GM12878 (cell line): ENCODE data around the gene DPP4. TPM values are rescaled to one million over a fixed set of nuclear protein-coding genes. Genes with fewer than 3 reads are reported as not detected.

ENCODE experiments used
- ATAC-seq: fragments of 200-7000 bp; cut with Tn5 transposase; 3 replicates; pipeline ENCODE4 v1.9.1; 2020; ENCODE audit warnings: mild to moderate bottlenecking, moderate library complexity
- BruUV-seq: library from RNA; stranded (reverse); fragments of 400-500 nt; replicated peaks from 2 replicates; lab custom pipeline; 2021; lab: Mats Ljungman, UMichigan
- CTCF ChIA-PET: fragments of 300-600 bp; sonication (Branson Sonifier 250); formaldehyde crosslinking; extraction: SDS; loops from one replicate; lab custom pipeline; 2021; ENCODE audit warnings: inconsistent platforms; lab: Yijun Ruan, JAX
- POLR2A ChIA-PET: fragments of 350-600 bp; formaldehyde crosslinking; extraction: SDS; loops from one replicate; lab custom pipeline; 2021; ENCODE audit warnings: inconsistent platforms; lab: Charles Lee
- RAD21 ChIA-PET: fragments of 300-600 bp; sonication (Branson Sonifier 250); formaldehyde crosslinking; loops from one replicate; lab custom pipeline; 2023; ENCODE audit warnings: antibody characterized with exemption; ENCODE audit not compliant: unreplicated experiment; lab: Charles Lee
- SMC1A ChIA-PET: fragments of 300-600 bp; sonication (Branson Sonifier 250); formaldehyde crosslinking; loops from one replicate; lab custom pipeline; 2023; ENCODE audit not compliant: unreplicated experiment, uncharacterized antibody; lab: Charles Lee
- DNase-seq: peaks from one replicate; pipeline ENCODE4 v3.0.0-alpha.2; 2011; ENCODE audit warnings: low read depth, low spot score
- FAIRE-seq: peaks from 3 replicates; lab custom pipeline; 2011; peaks lifted over from hg19 to GRCh38; lab: Jason Lieb, UNC
- H2AFZ ChIP-seq: 2 replicates; pipeline ENCODE4 v1.6.0; 2011; ENCODE audit warnings: low read depth, low read length, control low read depth; ENCODE audit not compliant: control insufficient read depth
- H3K27ac ChIP-seq: 2 replicates; pipeline ENCODE4 v1.5.1; 2011; ENCODE audit warnings: control low read depth; ENCODE audit not compliant: control insufficient read depth, insufficient read depth
- H3K27me3 ChIP-seq, 2 experiments: replicated peaks in 1 of 2; 2 replicates each; pipeline versions ENCODE4 v1.6.0 to v1.6.1; 2011; ENCODE audit warnings: low read length in 1 of 2; ENCODE audit not compliant: control insufficient read depth in 2 of 2, insufficient read depth in 2 of 2
- H3K36me3 ChIP-seq, 2 experiments: 2 replicates each; pipeline ENCODE4 v1.5.1; 2011; ENCODE audit warnings: low read length in 1 of 2; ENCODE audit not compliant: control insufficient read depth in 2 of 2, insufficient read depth in 2 of 2
- H3K4me1 ChIP-seq: 2 replicates; pipeline ENCODE4 v1.6.1; 2011; ENCODE audit warnings: mild to moderate bottlenecking, low read length, moderate library complexity, mixed read lengths; ENCODE audit not compliant: control insufficient read depth, insufficient read depth
- H3K4me2 ChIP-seq: 2 replicates; pipeline ENCODE4 v1.6.0; 2011; ENCODE audit warnings: control low read depth; ENCODE audit not compliant: control insufficient read depth, insufficient read depth
- H3K4me3 ChIP-seq: fragments of 200-600 bp; sonication (generic); 2 replicates; pipeline ENCODE4 v1.5.1; 2016
- H3K79me2 ChIP-seq: 2 replicates; pipeline ENCODE4 v1.6.0; 2011; ENCODE audit warnings: low read length; ENCODE audit not compliant: control insufficient read depth, insufficient read depth
- H3K9ac ChIP-seq: 2 replicates; pipeline ENCODE4 v1.8.0; 2011; ENCODE audit warnings: low read length, control low read depth, mixed read lengths; ENCODE audit not compliant: control insufficient read depth, insufficient read depth
- H3K9me3 ChIP-seq: replicated peaks from 3 replicates; pipeline ENCODE4 v1.5.1; 2011; ENCODE audit warnings: mild to moderate bottlenecking, low read length; ENCODE audit not compliant: control insufficient read depth, insufficient read depth
- H4K20me1 ChIP-seq: 2 replicates; pipeline ENCODE4 v1.6.0; 2011; ENCODE audit not compliant: control insufficient read depth, insufficient read depth
- EP300 ChIP-seq, 2 experiments: fragments of 150-350 bp in 1 of 2; IDR thresholded peaks; 2 replicates each; pipeline ENCODE4 v1.6.1; 2011 to 2012; ENCODE audit warnings: low read depth in 2 of 2, low read length in 2 of 2, borderline replicate concordance in 1 of 2, improper control_type of control experiment in 1 of 2, inconsistent platforms in 1 of 2; ENCODE audit not compliant: control insufficient read depth in 1 of 2
- KAT2A ChIP-seq: conservative IDR thresholded peaks from 2 replicates; pipeline ENCODE4 v1.6.1; 2011; ENCODE audit warnings: low read depth, low read length; ENCODE audit not compliant: control insufficient read depth
- MXI1 ChIP-seq: fragments of 150-350 bp; IDR thresholded peaks from 2 replicates; pipeline ENCODE4 v1.6.1; 2011; ENCODE audit warnings: low read depth, mild to moderate bottlenecking, inconsistent platforms, low read length, improper control_type of control experiment
- NFIC ChIP-seq: IDR thresholded peaks from 2 replicates; pipeline ENCODE4 v1.6.1; 2012; ENCODE audit warnings: low read depth, mild to moderate bottlenecking, inconsistent platforms, low read length, moderate library complexity
- POLR2AphosphoS2 ChIP-seq: IDR thresholded peaks from 2 replicates; pipeline ENCODE4 v1.6.1; 2011; ENCODE audit warnings: low read depth, mild to moderate bottlenecking, low read length, improper control_type of control experiment, moderate library complexity
- TARDBP ChIP-seq: IDR thresholded peaks from 2 replicates; pipeline ENCODE4 v1.6.1; 2016; ENCODE audit warnings: borderline replicate concordance
- YBX1 ChIP-seq: fragments of 450-650 bp; IDR thresholded peaks from 2 replicates; pipeline ENCODE4 v1.6.1; 2016; ENCODE audit warnings: antibody characterized with exemption
- WGBS: methylation state at CpG from one replicate; pipeline ENCODE4 v1.1.6; 2016; ENCODE audit warnings: low lambda C conversion rate; ENCODE audit not compliant: insufficient replicate concordance, insufficient coverage; ENCODE audit errors: missing lambda C conversion rate; 5-methylcytosine and 5-hydroxymethylcytosine counted together
- in situ Hi-C: fragments of 300-500 bp; cut with MboI; formaldehyde crosslinking; loops from 9 replicates; pipeline ENCODE4 v1.14.3; 2018; ENCODE audit warnings: mixed read lengths
- intact Hi-C: fragments of 100-400 bp; cut with micrococcal nuclease; formaldehyde crosslinking; loops from one replicate; pipeline ENCODE4 v1.14.2; 2022; ENCODE audit not compliant: unreplicated experiment
- polyA plus RNA-seq, 11 experiments: library from polyadenylated mRNA; depleted of rRNA in 4 of 11; unstranded in 6 of 11; stranded (reverse) in 5 of 11; fragments of >200 nt; fragmentation: Nextera tagmentation in 4 of 11; fragmentation: Illumina TruSeq in 1 of 11; extraction: Ambion mirVana in 4 of 11; extraction: Trizol in 1 of 11; gene quantifications; 1 replicate in 1 of 11; 2 replicates in 10 of 11; pipeline versions ENCODE4 v1.2.1 to v1.2.3, GENCODE V29; 2011 to 2016; ENCODE audit warnings: inconsistent platforms in 2 of 11, missing spikeins in 2 of 11, low read depth in 1 of 11
- total RNA-seq, 4 experiments: library from RNA; depleted of rRNA in 3 of 4; stranded (reverse); fragments of >200 nt in 3 of 4; fragmentation: Illumina TruSeq in 1 of 4; extraction: Trizol in 1 of 4; gene quantifications; 2 replicates each; pipeline versions ENCODE4 v1.2.1 to v1.2.3, GENCODE V29; 2013 to 2021
- TF ChIP-seq, protein P1 (sequence below): fragments of 150-350 bp; IDR thresholded peaks from 2 replicates; pipeline ENCODE4 v1.6.1; 2014; ENCODE audit warnings: mild to moderate bottlenecking, low read depth, low read length
- TF ChIP-seq, protein P2 (sequence below): fragments of 450-650 bp; IDR thresholded peaks from 2 replicates; pipeline ENCODE4 v1.6.1; 2017; ENCODE audit warnings: borderline replicate concordance
- TF ChIP-seq, protein P3 (sequence below): IDR thresholded peaks from 2 replicates; pipeline ENCODE4 v1.6.1; 2012; ENCODE audit warnings: improper control_type of control experiment, low read depth, low read length; ENCODE audit not compliant: insufficient replicate concordance

DPP4 gene
- total and polyA plus RNA-seq, 10 of the 15 experiments (the other 5 are each of a cell fraction or from before 2014, with no cell fraction given), result 4.1 to 11.4 (median 9.3) TPM

DNA sequence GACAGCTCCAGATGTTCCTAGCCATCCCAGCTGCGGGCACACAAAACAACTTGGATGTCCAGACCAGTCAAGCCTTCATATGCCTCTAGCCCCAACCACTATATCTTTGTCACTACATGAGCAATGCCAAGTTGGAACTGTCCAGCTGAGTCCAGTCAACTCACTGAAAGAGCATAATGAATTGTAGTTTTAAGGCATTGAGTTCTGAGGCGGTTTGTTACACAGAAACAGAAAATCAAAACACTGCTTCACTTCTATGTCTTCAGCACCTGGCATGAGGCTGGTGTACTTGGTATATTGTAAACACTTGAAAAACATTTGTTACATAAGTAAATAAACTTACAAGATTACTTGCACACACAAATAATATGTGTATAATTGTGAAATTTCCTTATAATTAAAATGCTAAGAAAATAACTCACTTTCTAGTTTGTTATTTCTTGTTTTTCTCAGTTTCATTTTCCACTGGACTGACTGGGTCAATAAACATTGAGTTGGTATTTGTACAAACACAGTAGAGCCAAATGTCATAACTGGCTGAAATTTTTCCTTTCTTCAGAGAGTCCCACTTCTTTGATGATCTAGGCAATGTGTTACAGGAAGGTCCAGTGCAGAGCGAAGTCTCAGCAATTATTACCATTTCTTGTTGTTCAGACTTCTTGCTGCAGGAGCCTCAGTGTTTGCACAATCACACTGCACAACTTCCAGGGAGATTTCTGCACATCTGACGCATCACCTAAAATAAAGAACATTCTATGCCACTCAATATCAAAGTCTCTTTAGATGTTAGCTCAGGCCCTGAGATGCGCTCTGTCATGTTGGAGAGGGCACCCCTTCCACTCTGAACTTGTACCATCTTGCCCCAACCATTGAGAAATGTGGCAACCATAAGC, 38.2 kb upstream of the DPP4 start:
- SMC1A ChIA-PET, result interaction anchor here (1.7 kb wide), 1 partner anchor 13 kb away, joined by 6 read pairs; no protein-coding TSS in a partner anchor
- H3K27me3 ChIP-seq, result no peaks in the 10 kb centered on the region
- 43% methylated on average over 5 of the region's 5 CpGs for WGBS
- CTCF ChIA-PET, result no interaction called here
- no peaks in the 10 kb centered on the region for H3K79me2 ChIP-seq
- H3K27ac ChIP-seq, result no peak overlapping the region
- no peak; the same call in 2 of the 3 replicates for ATAC-seq
- H4K20me1 ChIP-seq, result no peaks in the 10 kb centered on the region
- H3K36me3 ChIP-seq, result no peaks in the 10 kb centered on the region
- no peak for FAIRE-seq
- BruUV-seq, result no TSS peak
- no peak overlapping the region for H3K9ac ChIP-seq
- H3K9me3 ChIP-seq, result no peaks in the 10 kb centered on the region
- no peaks in the 10 kb centered on the region for H3K4me1 ChIP-seq
- RAD21 ChIA-PET, result no interaction called here
- no peak overlapping the region for H2AFZ ChIP-seq
- H3K4me2 ChIP-seq, result no peak overlapping the region
- DNase-seq, result no peak
- intact Hi-C loops (no loop called here), in situ Hi-C loops (no loop called here)
- H3K4me3 ChIP-seq, result no peak overlapping the region
- POLR2A ChIA-PET, result no interaction called here
- TF ChIP-seq KAT2A (no peak), NFIC (no peak), POLR2AphosphoS2 (no peak), EP300 (IDR thresholded peaks at IDR 0.05; ENCODE audit: borderline replicate concordance in 1 of 2, control insufficient read depth in 1 of 2, low read depth in 2 of 2, low read length in 2 of 2) (no peak), MXI1 (no peak), TARDBP (no peak), YBX1 (no peak)
- TF ChIP-seq, protein P1, sequence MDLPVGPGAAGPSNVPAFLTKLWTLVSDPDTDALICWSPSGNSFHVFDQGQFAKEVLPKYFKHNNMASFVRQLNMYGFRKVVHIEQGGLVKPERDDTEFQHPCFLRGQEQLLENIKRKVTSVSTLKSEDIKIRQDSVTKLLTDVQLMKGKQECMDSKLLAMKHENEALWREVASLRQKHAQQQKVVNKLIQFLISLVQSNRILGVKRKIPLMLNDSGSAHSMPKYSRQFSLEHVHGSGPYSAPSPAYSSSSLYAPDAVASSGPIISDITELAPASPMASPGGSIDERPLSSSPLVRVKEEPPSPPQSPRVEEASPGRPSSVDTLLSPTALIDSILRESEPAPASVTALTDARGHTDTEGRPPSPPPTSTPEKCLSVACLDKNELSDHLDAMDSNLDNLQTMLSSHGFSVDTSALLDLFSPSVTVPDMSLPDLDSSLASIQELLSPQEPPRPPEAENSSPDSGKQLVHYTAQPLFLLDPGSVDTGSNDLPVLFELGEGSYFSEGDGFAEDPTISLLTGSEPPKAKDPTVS, result no peak
- TF ChIP-seq, protein P2, sequence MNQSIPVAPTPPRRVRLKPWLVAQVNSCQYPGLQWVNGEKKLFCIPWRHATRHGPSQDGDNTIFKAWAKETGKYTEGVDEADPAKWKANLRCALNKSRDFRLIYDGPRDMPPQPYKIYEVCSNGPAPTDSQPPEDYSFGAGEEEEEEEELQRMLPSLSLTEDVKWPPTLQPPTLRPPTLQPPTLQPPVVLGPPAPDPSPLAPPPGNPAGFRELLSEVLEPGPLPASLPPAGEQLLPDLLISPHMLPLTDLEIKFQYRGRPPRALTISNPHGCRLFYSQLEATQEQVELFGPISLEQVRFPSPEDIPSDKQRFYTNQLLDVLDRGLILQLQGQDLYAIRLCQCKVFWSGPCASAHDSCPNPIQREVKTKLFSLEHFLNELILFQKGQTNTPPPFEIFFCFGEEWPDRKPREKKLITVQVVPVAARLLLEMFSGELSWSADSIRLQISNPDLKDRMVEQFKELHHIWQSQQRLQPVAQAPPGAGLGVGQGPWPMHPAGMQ, result no peak
- TF ChIP-seq, protein P3, sequence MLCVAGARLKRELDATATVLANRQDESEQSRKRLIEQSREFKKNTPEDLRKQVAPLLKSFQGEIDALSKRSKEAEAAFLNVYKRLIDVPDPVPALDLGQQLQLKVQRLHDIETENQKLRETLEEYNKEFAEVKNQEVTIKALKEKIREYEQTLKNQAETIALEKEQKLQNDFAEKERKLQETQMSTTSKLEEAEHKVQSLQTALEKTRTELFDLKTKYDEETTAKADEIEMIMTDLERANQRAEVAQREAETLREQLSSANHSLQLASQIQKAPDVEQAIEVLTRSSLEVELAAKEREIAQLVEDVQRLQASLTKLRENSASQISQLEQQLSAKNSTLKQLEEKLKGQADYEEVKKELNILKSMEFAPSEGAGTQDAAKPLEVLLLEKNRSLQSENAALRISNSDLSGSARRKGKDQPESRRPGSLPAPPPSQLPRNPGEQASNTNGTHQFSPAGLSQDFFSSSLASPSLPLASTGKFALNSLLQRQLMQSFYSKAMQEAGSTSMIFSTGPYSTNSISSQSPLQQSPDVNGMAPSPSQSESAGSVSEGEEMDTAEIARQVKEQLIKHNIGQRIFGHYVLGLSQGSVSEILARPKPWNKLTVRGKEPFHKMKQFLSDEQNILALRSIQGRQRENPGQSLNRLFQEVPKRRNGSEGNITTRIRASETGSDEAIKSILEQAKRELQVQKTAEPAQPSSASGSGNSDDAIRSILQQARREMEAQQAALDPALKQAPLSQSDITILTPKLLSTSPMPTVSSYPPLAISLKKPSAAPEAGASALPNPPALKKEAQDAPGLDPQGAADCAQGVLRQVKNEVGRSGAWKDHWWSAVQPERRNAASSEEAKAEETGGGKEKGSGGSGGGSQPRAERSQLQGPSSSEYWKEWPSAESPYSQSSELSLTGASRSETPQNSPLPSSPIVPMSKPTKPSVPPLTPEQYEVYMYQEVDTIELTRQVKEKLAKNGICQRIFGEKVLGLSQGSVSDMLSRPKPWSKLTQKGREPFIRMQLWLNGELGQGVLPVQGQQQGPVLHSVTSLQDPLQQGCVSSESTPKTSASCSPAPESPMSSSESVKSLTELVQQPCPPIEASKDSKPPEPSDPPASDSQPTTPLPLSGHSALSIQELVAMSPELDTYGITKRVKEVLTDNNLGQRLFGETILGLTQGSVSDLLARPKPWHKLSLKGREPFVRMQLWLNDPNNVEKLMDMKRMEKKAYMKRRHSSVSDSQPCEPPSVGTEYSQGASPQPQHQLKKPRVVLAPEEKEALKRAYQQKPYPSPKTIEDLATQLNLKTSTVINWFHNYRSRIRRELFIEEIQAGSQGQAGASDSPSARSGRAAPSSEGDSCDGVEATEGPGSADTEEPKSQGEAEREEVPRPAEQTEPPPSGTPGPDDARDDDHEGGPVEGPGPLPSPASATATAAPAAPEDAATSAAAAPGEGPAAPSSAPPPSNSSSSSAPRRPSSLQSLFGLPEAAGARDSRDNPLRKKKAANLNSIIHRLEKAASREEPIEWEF, result no peak
